Uterus (tissue), 4 donors: ENCODE results near the gene EPB41. TPM values are rescaled to one million over a fixed set of nuclear protein-coding genes. Genes with fewer than 3 reads are reported as not detected.
"Not testable (repeated sequence)": the region's sequence is repeated elsewhere in the genome, so short reads cannot be mapped to it uniquely, and the experiment has no call there.

ENCODE experiments used
- DNase-seq, 2 donors: peaks; one replicate each; pipeline ENCODE4 v3.0.0-alpha.2; 2019 to 2020
- H3K27ac ChIP-seq, 2 donors: fragments of 200-600 bp; sonication (generic); 1 replicate in 1 of 2; 2 replicates in 1 of 2; pipeline ENCODE4 v1.5.1; 2016 to 2018
- H3K27me3 ChIP-seq, 2 donors: fragments of 200-600 bp; sonication (generic); one replicate each; pipeline ENCODE4 v1.5.1; 2018 to 2019; ENCODE audit warnings: control low read depth in 1 of 2
- H3K36me3 ChIP-seq, 2 donors: fragments of 200-600 bp; sonication (generic); one replicate each; pipeline ENCODE4 v1.5.1; 2019; ENCODE audit warnings: control low read depth in 1 of 2
- H3K4me1 ChIP-seq, 2 donors: fragments of 200-600 bp; sonication (generic); one replicate each; pipeline ENCODE4 v1.5.1; 2018 to 2019; ENCODE audit warnings: control low read depth in 1 of 2
- H3K4me3 ChIP-seq, 2 donors: fragments of 200-600 bp; sonication (generic); 1 replicate in 1 of 2; 2 replicates in 1 of 2; pipeline ENCODE4 v1.5.1; 2018 to 2019; ENCODE audit warnings: mild to moderate bottlenecking in 1 of 2
- H3K9me3 ChIP-seq, 2 donors: fragments of 200-600 bp; sonication (generic); one replicate each; pipeline ENCODE4 v1.5.1; 2019; ENCODE audit warnings: control low read depth in 1 of 2
- CTCF ChIP-seq, 4 experiments: fragments of 200-600 bp in 2 of 4; fragments of 450-650 bp in 2 of 4; sonication (generic) in 2 of 4; IDR thresholded peaks; one replicate each; pipeline ENCODE4 v1.5.1; 2016 to 2019; ENCODE audit warnings: antibody characterized with exemption in 4 of 4, mild to moderate bottlenecking in 2 of 4, moderate library complexity in 1 of 4
- POLR2A ChIP-seq, 2 donors: fragments of 450-650 bp; IDR thresholded peaks; one replicate each; pipeline ENCODE4 v1.6.1; 2016; ENCODE audit warnings: antibody characterized with exemption in 2 of 2, mild to moderate bottlenecking in 1 of 2, moderate library complexity in 1 of 2
- intact Hi-C: fragments of 100-400 bp; cut with DNase I; formaldehyde crosslinking; loops from one replicate; pipeline ENCODE4 v1.15.1; 2023; ENCODE audit warnings: low total_unique reads
- total RNA-seq, 4 donors: library from RNA; depleted of rRNA in 3 of 4; stranded (reverse); fragments of >200 nt in 3 of 4; gene quantifications; one replicate each; pipeline versions ENCODE4 v1.1.0 to v1.2.4, GENCODE V29; 2014 to 2023
- donor health status: DM: yes; HTN: yes; CAD: no.

Gene EPB41
- total RNA-seq, 4 donors from 2014 or later, result 16.2 to 1,146 (median 45.4) TPM

- Histone ChIP-seq H3K27me3 (no peaks in the 10 kb centered on the region), H3K4me3 (no peak overlapping the region), H3K27ac (peak overlapping the region; percentile 50 to 69), H3K9me3 (no peaks in the 10 kb centered on the region), H3K36me3 (no peaks in the 10 kb centered on the region), H3K4me1 (no peaks in the 10 kb centered on the region)
- TF ChIP-seq CTCF (IDR thresholded peaks at IDR 0.05) (no peak), POLR2A (IDR thresholded peaks at IDR 0.05) (no peak)
- intact Hi-C loops, result no loop called here
- no peak for DNase-seq
Measured at GRCh38 chr1:29043274-29043965, 129.1 kb downstream of the EPB41 start.

GRCh38 chr1:29044010-29044409, 129.6 kb downstream of the EPB41 start:
- intact Hi-C loops, result no loop called here
- no peaks in the 10 kb centered on the region for H3K27me3 ChIP-seq

DNA sequence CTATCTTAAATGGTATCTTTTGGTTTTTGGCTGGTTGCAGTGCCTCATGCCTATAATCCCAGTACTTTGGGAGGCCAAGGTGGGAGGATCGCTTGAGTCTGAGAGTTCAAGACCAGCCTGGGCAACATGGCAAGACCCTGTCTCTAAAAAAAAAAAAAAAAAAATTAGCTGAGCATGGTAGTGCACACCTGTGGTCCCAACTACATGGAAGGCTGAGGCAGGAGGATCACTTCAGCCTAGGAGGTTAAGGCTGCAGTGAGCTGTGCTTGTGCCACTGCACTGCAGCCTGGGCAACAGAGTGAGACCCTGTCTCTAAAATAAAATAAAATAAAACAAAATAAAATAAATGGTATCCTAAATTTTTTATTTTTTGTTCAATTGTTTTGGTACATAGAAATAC, 131.3 kb downstream of the EPB41 start:
- DNase-seq, H3K27ac ChIP-seq, intact Hi-C loops: not testable (repeated sequence)

More at GRCh38 chr1:29044010-29044409, 129.6 kb downstream of the EPB41 start:
- Histone ChIP-seq H3K4me3 (no peak overlapping the region), H3K9me3 (no peaks in the 10 kb centered on the region), H3K36me3 (no peaks in the 10 kb centered on the region), H3K4me1 (no peaks in the 10 kb centered on the region), H3K27ac (peak overlapping the region; percentile 50 to 69)
- no peak for TF ChIP-seq POLR2A (IDR thresholded peaks at IDR 0.05)
- TF ChIP-seq CTCF (IDR thresholded peaks at IDR 0.05), result no peak
- DNase-seq, result no peak

DNA sequence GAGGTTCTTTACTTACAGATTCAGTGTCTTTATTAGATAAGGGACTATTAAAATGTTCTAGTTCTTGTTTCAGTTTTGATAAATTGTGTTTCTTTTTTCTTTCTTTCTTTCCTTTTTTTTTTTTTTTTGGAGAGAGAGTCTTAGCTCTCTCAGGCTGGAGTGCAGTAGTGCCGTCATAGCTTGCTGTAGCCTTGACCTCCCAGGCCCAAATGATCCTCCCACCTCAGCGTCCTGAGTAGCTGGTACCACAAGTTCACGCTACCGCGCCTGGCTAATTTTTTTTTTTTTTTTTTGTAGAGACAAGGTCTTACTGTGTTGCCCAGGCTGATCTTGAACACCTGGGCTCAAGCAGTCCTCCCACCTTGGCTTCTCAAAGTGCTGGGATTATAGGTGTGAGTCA, 132.8 kb downstream of the EPB41 start:
- no peak for TF ChIP-seq CTCF (IDR thresholded peaks at IDR 0.05)
- no peak for TF ChIP-seq POLR2A (IDR thresholded peaks at IDR 0.05)
- peak overlapping the region; percentile 74 to 81 for H3K27ac ChIP-seq
- H3K36me3 ChIP-seq, result no peaks in the 10 kb centered on the region
- H3K4me3 ChIP-seq, result no peak overlapping the region
- intact Hi-C loops, result no loop called here
- H3K4me1 ChIP-seq, result peaks cover 0 to 15% of the 10 kb centered on the region in 2 donors
- H3K9me3 ChIP-seq, result no peaks in the 10 kb centered on the region
- H3K27me3 ChIP-seq, result no peaks in the 10 kb centered on the region
- DNase-seq, result peak; percentile 32 to 71

More for the DNA sequence above, 131.3 kb downstream of the EPB41 start:
- H3K4me1 ChIP-seq, H3K36me3 ChIP-seq, H3K27me3 ChIP-seq, H3K4me3 ChIP-seq, H3K9me3 ChIP-seq: not testable (repeated sequence)

DNA sequence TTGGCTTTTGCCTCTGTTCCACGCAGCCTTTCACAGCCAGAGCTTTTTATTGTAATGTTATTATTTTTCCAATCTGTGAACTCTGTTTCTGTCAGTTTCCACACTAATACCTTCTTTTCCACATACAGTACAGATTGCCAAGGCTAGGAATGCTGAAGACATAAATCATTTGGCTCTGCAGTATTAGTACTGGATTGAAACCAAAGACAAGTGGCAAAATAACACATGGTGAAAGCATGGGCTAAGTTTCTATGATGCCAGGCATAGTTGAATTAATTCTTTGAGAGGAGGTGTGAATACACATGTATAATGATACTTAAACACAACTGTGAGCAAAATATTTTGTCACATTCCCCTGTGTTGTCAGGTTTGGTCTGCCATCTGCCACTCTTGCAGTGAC, 135.8 kb downstream of the EPB41 start:
- intact Hi-C loops, result no loop called here
- Histone ChIP-seq H3K27ac (peak overlapping the region; percentile 53 to 76), H3K4me1 (peaks cover 0 to 16% of the 10 kb centered on the region in 2 donors), H3K4me3 (no peak overlapping the region), H3K27me3 (no peaks in the 10 kb centered on the region), H3K9me3 (no peaks in the 10 kb centered on the region), H3K36me3 (no peaks in the 10 kb centered on the region)
- TF ChIP-seq CTCF (IDR thresholded peaks at IDR 0.05) (no peak), POLR2A (IDR thresholded peaks at IDR 0.05) (no peak)
- DNase-seq, result no peak
